Measurements from ENCODE around the gene UBTD2.
"Not testable (repeated sequence)": the region's sequence is repeated elsewhere in the genome, so short reads cannot be mapped to it uniquely, and the experiment has no call there.

The UBTD2 gene

DNA sequence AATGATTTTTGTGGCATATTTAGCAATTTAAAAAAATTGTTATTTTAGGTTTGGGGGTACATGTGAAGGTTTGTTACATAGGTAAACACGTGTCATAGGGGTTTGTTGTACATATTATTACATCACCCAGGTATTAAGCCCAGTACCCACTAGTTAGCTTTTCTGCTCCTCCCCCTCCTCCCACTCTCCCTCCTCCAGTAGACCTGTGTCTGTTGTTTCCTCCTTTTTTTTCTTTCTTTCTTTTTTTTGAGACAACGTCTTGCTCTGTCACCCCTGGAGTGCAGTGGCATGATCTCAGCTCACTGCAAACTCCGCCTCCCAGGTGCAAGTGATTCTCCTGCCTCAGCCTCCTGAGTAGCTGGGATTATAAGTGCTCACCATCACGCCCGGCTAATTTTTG lies 8.3 kb upstream of the UBTD2 start:
- not testable (repeated sequence) for DNase-seq

DNA sequence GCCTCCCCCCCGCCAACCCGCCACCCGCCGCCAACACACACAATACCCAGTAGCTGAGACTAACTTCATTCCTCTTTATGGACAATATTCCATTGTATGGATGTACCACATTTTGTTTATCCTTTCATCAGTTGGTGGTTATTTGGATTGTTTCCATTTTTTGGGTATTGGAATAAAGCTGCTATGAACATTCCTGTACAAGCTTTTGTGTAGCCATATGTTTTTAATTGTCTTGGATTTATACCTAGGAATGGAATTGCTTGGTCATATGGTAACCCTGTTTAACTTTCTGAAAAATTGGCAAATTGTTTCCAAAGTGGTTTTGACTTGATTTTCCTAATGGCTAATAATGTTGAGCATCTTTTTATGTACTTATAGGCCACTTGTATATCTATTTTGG lies 4.9 kb upstream of the UBTD2 start:
- no peak for DNase-seq

DNA sequence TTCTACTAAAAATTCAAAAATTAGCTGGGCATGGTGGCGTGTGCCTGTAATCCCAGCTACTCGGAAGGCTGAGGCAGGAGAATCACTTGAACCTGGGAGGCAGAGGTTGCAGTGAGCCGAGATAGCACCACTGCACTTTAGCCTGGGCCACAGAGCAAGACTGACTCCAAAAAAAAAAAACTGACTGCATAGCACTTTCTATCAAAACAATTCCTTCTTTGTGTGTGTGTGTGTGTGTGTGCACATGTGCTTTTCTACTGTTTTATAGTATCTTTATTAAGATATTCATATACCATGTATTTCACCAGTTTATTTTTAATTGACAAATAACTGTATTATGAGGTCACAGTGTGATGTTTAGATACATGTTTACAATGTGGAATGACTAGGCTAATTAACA lies 3.6 kb upstream of the UBTD2 start:
- DNase-seq: not testable (repeated sequence)

DNA sequence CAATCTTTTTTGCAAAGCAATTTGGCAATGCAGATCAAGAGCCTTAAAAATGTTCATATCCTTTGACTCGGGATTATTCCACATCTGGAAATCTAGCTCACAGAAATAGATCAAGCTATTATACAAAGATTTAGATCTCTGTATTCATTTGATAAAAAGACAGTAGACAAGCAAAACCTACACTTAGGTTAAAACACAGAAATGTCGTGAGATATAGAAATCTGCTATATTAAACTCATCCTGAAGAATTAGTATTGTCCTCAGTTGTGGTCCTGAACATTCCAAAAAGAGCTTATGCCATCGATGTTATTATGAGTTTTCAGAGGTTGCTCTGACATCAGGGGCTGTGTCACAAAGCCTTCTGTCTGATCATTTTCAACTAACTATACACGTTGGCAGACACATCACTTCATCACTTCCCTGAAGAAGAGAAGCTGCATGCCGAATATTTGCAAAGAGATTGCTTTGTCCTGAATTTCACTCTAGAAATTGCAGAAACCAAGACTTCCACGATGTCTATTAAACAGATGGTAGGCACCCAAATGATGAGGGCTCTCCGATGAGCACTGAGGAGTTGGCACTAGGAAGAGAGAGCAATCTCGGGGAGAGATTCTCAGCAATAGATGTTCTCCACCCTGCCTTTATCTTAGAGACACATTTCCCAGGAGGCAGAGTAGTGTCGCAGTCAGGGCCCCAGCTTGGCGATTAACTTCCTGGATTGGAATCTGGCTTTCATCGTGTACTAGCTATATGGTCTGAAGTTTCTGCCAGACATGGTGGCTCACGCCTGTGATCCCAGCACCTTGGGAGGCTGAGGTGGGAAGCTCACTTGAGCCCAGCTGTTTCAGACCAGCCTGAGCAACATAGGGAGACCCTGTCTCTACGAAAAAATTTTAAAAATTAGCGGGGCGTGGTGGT lies 1.9 kb upstream of the UBTD2 start:
- DNase-seq: no peak

DNA sequence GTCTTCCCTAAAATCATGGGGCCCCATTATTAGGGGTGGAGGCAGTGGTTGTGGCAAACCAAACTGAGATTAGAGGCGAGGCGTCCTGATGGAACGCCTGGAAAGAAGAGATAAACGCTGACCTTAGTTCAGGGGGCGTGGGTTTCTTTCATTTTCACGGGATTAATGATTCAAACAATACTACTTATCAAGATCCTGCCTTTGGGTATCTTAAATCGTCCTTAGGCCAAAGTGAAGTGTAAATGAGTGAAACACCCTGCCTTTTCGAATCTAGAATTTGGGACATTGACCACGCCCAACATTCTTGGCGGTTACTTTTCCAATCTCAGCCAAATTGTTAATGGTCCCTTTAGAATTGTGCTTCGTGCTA lies 1.0 kb upstream of the UBTD2 start:
- no peak for DNase-seq

DNA sequence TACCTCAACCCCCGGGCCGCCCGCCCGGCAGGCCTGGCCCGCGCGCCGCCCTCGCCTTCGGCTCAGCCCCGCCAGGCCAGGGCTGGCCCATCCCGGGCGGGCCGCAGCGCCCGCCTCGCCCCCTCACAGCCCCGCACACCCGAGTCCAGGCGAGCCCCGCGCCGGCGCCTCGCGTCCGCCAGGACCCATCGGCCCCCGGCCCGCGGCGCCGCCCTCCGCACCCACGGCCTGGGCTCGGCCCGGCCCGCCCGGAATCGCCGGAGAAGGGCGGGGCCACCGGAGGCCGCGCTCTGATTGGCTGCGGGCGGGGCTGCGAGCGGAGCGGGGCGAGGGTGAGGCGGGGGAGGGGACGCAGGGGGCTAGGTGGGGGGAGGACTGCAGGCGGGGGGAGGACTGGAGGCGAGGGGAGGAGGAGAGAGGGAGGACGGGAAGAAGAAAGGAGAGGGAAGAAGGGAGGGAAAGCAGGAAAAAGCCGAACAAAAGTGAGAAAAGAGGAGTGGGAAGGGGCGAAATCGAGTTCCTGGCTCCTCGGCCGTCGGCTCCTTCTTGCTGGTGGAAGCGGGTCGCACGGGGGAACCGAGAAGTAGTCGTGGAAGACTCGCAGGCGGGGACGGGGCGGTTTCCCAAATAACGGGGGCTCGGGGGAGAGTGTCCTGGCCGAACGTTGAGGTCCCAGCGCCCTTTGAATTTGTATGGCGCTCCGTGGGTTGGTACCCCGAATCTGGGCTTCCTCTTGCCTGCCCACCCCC lies 472 bp upstream of the UBTD2 start:
- peak; percentile 69 for DNase-seq

DNA sequence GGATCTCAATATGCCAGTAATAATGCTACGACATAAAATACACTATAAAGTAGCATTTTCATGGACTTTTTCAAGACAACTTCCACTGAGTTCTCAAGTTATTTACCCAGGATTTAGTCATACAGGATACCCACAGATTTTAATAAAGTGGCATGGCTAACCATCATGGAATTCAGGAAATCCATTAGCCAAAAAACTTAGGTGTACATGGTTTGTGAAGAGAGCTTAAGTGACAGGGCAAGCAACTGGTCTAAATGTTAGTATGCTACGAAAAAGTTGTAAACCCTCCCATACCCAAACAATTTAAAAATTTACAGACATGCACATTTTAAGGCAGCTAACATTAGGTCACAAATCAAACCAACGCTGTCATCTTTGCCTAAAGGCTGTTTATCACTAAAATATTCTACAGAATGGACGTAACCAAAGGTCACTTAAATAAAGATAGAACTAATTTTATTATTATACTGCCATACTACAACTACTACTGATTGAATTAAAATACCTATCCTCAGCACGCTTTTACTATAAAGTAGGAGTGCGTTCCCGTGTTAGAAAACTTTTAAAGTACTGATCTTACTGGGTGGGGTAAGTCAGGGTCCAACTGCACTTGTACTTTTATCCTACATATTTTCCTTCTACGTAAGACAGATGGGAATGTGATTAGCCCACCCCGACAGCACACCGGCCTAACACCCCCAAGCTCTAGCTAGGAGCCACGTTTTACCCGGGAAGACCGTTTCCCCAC lies 1.1 kb downstream of the UBTD2 start:
- DNase-seq: no peak

DNA sequence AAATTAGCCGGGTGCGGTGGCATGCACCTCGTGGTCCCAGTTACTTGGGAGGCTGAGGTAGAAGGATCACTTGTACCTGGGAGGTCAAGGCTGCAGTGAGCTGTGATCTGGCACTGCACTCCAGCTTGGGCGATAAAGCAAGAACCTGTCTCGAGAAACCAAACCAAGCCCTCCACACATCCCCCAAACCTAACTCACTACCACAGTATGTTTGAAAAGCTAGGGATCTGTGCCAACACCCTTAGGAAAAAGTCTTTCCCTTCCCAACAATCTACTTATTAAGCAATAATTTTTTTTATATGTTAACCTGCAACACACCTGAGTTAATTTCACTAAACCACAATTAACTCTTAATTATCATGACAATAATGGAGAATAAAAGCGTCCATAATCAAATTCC lies 2.2 kb downstream of the UBTD2 start:
- DNase-seq: no peak

DNA sequence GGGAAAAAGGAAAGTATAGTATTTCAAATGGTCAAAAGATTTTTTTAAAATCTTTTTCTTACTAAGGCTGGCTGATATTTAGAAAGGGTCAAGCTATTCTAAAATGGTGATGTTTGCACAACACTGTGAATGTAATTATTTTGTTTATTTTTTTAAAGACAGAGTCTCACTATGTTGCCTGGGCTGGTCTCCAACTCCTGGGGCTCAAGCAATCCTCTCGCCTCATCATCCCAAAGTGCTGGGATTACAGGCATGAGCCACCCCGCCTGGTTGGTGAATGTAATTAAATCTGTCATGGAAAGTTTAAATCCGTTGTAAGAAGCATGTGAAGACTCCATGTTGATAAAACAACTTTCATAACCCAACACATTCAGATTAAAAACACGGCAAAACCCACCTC lies 2.6 kb downstream of the UBTD2 start:
- no peak for DNase-seq

DNA sequence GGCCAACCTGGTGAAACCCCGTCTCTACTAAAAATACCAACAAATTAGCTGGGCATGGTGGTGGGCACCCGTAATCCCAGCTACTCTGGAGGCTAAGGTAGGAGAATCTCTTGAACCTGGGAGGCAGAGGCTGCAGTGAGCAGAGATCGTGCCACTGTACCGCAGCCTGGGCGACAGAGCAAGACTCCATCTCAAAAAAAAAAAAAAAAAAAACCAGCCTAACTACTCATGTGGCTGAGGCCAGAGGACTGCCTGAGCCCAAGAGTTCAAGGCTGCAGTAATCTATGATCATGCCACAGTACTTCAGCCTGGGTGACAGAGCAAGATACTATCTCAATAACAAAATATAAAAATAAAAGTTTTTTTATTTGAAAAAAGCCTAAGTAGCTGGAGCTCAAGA lies 3.2 kb downstream of the UBTD2 start:
- no peak for DNase-seq

DNA sequence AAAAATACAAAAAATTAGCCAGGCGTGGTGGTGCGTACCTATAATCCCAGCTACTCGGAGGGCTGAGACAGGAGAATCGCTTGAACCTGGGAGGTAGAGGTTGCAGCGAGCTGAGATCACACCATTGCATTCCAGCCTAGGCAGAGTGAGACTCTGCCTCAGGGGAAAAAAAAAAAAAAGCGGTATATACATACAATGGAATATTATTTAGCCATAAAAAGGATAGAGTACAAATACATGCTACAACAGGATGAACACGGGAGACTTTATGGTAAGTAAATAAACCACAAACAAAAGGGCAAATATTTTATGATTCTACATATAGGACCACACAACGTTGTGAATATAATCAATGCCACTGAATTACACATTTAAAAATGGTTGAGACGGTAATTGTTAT lies 5.2 kb downstream of the UBTD2 start:
- DNase-seq: no peak

DNA sequence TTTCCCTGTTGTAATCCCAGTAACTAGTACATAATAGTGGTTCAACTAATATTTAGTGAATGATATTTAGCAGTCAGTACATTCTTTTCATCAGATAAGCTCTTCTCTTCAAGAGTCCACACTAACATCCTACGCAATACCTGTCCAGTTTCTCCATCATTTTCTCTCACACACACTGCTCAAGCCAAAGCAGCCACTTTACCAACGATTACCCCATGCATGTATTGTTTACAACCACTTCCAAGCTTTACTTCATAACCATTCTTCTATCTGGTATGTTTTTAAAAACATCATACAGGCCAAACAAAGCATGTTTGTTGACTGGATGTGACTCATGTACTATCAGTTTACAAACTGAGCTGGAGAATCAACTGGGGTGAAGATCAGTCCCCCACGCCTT lies 7.3 kb downstream of the UBTD2 start:
- DNase-seq: no peak

DNA sequence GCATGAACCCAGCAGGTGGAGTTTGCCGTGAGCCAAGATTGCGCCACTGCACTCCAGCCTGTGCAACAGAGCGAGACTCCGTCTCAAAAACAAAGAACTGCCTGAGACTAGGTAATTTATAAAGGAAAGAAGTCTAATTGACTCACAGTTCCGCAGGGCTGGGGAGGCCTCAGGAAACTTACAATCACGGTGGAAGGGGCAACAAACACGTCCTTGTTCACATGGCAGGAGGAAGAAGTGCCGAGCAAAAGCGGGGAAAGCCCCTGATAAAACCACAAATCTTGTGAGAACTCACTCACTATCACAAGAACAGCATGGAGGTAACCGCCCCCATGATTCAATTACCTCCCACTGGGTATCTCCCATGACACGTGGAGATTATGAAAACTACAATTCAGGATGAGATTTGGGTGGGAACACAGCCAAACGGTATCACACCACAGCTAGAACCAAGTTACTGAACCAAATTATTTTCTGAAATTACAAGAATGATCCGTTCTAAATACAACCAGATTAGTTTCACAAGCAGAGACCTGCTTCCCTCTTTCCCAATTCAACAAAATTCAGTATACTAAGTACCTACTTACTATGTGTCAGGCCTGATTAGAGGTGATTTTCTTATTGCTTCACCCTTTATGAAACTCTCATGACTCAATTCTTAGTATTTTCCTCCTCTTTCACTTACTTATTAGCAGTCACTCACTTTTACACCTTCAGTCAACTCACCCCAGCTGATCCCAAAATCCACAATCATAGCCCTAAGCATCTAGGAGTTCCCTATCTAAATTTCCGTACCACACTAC lies 8.4 kb downstream of the UBTD2 start:
- DNase-seq: peak; percentile 83

DNA sequence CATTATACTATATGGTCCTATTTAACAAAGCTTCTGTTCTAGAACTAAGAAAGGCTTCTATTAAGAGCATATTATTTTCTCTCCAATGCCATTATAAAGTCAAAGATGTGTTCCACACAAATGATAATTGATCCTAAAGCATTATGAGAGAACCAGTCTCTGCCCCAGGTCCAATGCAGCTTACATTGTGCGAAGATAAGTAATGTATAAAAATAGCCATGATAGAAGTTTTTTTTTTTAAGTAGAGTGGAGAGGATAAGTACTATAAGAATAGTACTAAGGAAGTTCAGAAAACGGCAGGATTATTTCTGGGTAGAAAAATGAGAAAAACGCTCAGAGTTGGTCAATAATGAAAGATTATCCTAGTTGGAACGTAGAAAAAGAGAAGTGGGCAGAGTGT lies 15.6 kb downstream of the UBTD2 start:
- no peak for DNase-seq

DNA sequence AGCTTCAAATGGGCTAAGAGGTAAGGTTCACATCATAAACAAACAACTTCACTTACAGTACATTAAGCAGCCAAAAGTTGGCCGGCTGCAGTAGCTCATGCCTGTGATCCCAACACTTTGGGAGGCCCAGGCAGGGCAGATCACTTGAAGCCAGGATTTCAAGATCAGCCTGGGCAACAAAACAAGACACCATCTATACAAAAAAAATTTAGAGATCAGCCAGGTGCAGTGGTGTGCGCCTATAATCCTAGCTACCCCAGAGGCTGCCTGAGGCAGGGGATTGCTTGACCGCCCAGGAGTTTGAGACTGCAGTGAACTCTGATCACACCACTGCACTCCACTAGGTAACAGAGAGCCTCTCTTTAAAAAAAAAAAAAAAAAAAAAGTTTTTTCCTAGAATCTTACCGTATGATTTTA lies 16.9 kb downstream of the UBTD2 start:
- no peak for DNase-seq

DNA sequence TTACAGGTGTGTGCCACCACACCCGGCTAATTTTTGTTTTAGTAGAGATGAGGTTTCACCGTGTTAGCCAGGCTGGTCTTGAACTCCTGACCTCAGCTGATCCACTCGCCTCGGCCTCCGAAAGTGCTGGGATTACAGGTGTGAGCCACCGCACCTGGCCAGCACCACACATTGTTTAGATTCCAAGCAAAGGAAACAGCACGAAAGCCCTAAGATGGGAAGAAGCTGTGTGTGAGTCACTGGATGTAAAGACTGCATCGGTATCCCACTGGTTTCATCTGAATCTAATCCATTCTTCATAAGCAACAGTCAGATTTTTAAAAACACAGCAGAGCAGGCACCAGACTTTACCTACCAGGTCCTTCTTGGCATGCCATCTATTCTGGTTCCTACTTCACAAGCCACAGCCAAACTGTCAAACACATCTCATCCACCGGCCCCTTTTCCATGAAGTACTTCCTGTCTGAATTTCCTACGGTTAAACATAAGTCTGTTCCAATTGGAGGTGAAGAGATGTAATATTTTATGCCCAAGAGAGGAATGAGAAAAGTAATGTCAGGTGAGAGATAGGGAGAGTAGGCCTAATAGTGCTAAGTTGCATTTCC lies 17.4 kb downstream of the UBTD2 start:
- DNase-seq: no peak

DNA sequence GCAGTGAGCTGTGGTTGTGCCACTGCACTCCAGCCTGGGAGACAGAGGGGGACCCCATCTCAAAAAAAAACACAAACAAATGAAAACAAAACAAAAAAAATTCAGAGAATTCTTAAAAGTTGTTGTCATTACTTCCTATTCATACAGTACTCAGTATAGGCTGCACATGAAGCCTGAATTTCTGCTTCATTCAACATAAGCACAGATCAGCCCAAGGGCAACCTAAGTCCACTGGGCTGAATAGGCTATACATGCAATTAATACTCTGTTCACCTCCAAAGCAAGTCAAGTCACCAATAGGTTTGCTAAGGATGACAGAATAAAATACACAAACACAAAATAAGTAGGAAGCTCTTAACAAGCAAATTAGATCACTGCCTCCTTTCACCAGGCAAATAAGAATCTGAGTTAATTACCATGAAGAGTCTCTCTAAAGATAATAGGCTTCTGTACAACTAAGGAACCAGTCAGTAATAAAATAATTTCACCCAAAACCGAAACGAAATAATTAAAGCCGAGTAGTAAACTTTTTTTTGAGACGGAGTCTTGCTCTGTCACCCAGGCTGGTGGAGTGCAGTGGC lies 18.7 kb downstream of the UBTD2 start:
- DNase-seq: no peak

DNA sequence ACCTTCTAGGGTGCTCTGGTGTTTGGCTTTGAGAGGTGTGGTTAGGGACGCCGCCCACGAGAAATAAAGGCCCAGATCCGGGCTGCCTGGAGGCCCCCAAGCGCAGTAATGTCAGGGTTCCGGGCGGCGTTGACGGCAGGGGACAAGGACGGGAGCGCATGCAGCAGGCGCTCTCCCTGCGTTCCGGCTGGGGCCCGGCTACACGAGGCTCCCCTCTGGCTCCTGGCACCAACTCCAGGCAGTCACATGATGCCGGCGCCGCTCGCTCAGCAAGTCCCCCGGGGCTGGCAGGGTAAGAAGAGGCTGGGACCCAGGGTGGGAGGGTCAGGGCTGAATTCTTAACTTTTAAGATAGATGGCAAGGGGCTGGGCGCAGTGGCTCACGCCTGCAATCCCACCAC lies 28.1 kb downstream of the UBTD2 start:
- no peak for DNase-seq

DNA sequence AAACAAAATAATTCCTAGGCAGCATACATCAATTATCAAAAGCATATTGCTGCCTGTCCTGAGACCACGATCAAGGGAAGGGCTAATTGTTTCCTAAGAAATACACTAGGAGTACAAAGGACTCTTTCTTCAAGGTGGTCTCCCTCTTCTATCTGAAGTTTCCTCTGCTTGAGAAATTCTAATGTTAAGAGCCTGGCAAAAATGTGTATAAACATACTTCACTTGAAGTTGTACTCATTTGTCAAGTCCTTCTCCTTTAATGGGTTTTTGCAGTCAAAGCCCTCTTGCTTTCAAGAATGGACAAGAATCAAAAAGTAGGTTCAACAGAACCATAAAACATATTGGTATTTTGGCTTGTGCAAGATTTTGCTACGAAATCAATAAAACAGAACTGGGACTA lies 31.1 kb downstream of the UBTD2 start:
- DNase-seq: no peak

DNA sequence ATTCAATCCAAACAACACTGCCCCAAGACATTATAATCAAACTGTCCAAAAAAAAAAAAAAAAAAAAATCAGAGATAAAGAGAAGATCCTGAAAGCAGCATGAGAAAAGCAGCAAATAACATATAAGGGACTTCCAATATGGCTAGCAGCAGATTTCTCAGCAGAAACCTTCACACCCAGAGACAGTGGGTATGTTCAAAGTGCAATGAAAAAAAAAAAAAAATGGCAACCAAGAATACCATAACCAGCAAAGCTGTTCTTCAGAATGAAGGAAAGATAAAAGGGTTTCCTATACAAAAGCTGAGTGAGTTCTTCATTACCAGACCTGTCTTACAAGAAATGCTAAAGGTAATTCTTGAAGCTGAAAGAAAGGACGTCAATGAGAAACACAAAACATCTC lies 32.1 kb downstream of the UBTD2 start:
- DNase-seq: no peak

DNA sequence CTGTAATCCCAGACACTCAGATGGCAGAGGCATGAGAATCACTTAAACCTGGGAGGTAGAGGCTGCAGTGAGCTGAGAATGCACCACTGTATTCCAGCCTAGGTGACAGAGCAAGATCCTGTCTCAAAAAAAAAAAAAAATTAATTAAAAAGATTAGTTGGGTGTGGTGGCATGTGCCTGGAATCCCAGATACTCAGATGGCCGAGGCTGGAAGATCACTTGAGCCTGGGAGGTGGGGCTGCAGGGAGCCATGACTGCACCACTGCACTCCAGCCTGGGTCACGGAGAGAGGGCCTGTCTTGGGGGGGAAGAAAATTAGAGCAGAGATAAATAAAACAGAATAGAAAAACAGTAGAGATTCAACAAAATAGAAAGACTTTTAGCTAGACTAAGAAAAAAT lies 34.9 kb downstream of the UBTD2 start:
- DNase-seq: no peak

DNA sequence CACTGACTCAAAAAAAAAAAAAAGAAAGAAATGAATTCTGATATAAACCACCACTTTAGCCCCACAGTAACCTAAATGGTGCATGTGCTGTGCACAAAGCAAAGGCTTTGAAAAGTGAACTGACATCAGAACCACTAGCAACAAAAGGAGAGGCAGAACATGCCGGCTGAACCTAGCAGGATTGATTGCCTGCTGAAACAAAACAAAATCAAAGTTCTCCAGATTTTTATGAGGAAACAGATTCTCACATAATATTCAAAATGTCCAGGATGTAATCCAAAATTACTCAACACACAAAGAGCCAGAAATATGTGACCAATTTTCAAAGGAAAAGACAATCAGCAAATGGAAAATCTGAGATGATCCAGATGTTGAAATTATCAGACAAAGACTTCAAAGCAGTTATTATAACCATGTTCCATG lies 37.9 kb downstream of the UBTD2 start:
- DNase-seq: no peak
